Neural cell (in vitro differentiated cells): ENCODE data around the gene SLAIN1. TPM values are rescaled to one million over a fixed set of nuclear protein-coding genes. Genes with fewer than 3 reads are reported as not detected.

Source experiments
- H2AFZ ChIP-seq: fragments of 200-600, 300-800 bp; sonication (generic), shearing (Covaris generic); 2 replicates; pipeline ENCODE4 v1.6.0; 2014; ENCODE audit warnings: low read depth, mild to moderate bottlenecking, antibody characterized with exemption, low read length, moderate library complexity
- H3F3A ChIP-seq: fragments of 200-600 bp; shearing (Covaris generic); 2 replicates; pipeline ENCODE4 v1.6.1; 2016; ENCODE audit warnings: mild to moderate bottlenecking, moderate library complexity, mixed read lengths, antibody characterized with exemption, low read length; ENCODE audit not compliant: insufficient read depth, poor library complexity, severe bottlenecking
- H3K27ac ChIP-seq: fragments of 200-600, 300-800 bp; sonication (generic), shearing (Covaris generic); 2 replicates; pipeline ENCODE4 v1.5.1; 2014; ENCODE audit warnings: mild to moderate bottlenecking, low read length, moderate library complexity
- H3K27me3 ChIP-seq: fragments of 300-800, 200-600 bp; sonication (generic), shearing (Covaris generic); 2 replicates; pipeline ENCODE4 v1.6.0; 2014; ENCODE audit warnings: mild to moderate bottlenecking, low read depth, low read length, moderate library complexity; ENCODE audit not compliant: insufficient read depth
- H3K36me3 ChIP-seq: fragments of 300-800, 200-600 bp; sonication (generic), shearing (Covaris generic); 2 replicates; pipeline ENCODE4 v1.5.1; 2014; ENCODE audit warnings: mild to moderate bottlenecking, antibody characterized with exemption, low read length, moderate library complexity; ENCODE audit not compliant: insufficient read depth
- H3K4me2 ChIP-seq: fragments of 300-800, 200-600 bp; sonication (generic), shearing (Covaris generic); 2 replicates; pipeline ENCODE4 v1.6.0; 2014; ENCODE audit warnings: mild to moderate bottlenecking, low read length
- H3K4me3 ChIP-seq: fragments of 300-800, 200-600 bp; sonication (generic), shearing (Covaris generic); 2 replicates; pipeline ENCODE4 v1.5.1; 2014; ENCODE audit warnings: mild to moderate bottlenecking, low read length, moderate library complexity
- H3K79me2 ChIP-seq: fragments of 200-600 bp; shearing (Covaris generic); replicated peaks from 2 replicates; pipeline ENCODE4 v1.6.0; 2014; ENCODE audit warnings: mild to moderate bottlenecking, low read length, moderate library complexity; ENCODE audit not compliant: insufficient read depth
- H3K9ac ChIP-seq: fragments of 300-800, 200-600 bp; sonication (generic), shearing (Covaris generic); 2 replicates; pipeline ENCODE4 v1.6.1; 2016; ENCODE audit warnings: mild to moderate bottlenecking, low read length, mixed read lengths
- H3K9me2 ChIP-seq: fragments of 200-600 bp; shearing (Covaris generic); 2 replicates; pipeline ENCODE4 v1.6.1; 2016; ENCODE audit warnings: mild to moderate bottlenecking, low read length, mixed read lengths; ENCODE audit not compliant: insufficient read depth
- H3K9me3 ChIP-seq: fragments of 200-600, 300-800 bp; sonication (generic), shearing (Covaris generic); 2 replicates; pipeline ENCODE4 v1.6.1; 2016; ENCODE audit warnings: mild to moderate bottlenecking, mixed run types, low read length, moderate library complexity, mixed read lengths
- H4K20me1 ChIP-seq: fragments of 200-600 bp; shearing (Covaris generic); 2 replicates; pipeline ENCODE4 v1.6.1; 2016; ENCODE audit warnings: mild to moderate bottlenecking, mixed run types; ENCODE audit not compliant: insufficient read depth
- EP300 ChIP-seq: fragments of 450-650 bp; conservative IDR thresholded peaks from 2 replicates; pipeline ENCODE4 v1.6.1; 2014; ENCODE audit warnings: antibody characterized with exemption, mild to moderate bottlenecking, moderate library complexity; ENCODE audit not compliant: poor library complexity, severe bottlenecking
- EZH2 ChIP-seq: fragments of 200-600, 300-800 bp; shearing (Covaris generic), sonication (generic); IDR thresholded peaks from 2 replicates; pipeline ENCODE4 v1.6.1; 2014; ENCODE audit warnings: antibody characterized with exemption, low read length, borderline replicate concordance, mild to moderate bottlenecking; ENCODE audit not compliant: insufficient read depth, poor library complexity, severe bottlenecking
- MXI1 ChIP-seq: fragments of 450-650 bp; conservative IDR thresholded peaks from 2 replicates; pipeline ENCODE4 v1.6.1; 2014; ENCODE audit warnings: antibody characterized with exemption, mild to moderate bottlenecking; ENCODE audit not compliant: poor library complexity, severe bottlenecking
- POLR2AphosphoS5 ChIP-seq: IDR thresholded peaks from 2 replicates; pipeline ENCODE4 v1.6.1; 2012
- RAD21 ChIP-seq: fragments of 450-650 bp; conservative IDR thresholded peaks from 2 replicates; pipeline ENCODE4 v1.6.1; 2014; ENCODE audit warnings: antibody characterized with exemption, mild to moderate bottlenecking, moderate library complexity
- SMC3 ChIP-seq: fragments of 450-650 bp; conservative IDR thresholded peaks from 2 replicates; pipeline ENCODE4 v1.6.1; 2014; ENCODE audit warnings: antibody characterized with exemption, mild to moderate bottlenecking, moderate library complexity; ENCODE audit not compliant: poor library complexity
- TAF1 ChIP-seq: IDR thresholded peaks from 2 replicates; pipeline ENCODE4 v1.6.1; 2012; ENCODE audit warnings: low read depth
- polyA plus RNA-seq: library from polyadenylated mRNA; depleted of rRNA; stranded (reverse); fragments of >200 nt; gene quantifications from 2 replicates; pipeline ENCODE4 v1.2.3, GENCODE V29; 2014
- TF ChIP-seq, protein P1 (sequence below): IDR thresholded peaks from 2 replicates; pipeline ENCODE4 v1.6.1; 2012; ENCODE audit warnings: borderline replicate concordance
- TF ChIP-seq, protein P2 (sequence below): fragments of 450-650 bp; IDR thresholded peaks from 2 replicates; pipeline ENCODE4 v1.5.1; 2014; ENCODE audit warnings: antibody characterized with exemption, mild to moderate bottlenecking, moderate library complexity; ENCODE audit not compliant: poor library complexity, severe bottlenecking

SLAIN1 gene
- polyA plus RNA-seq, 1 donor from 2014 or later, result 155 TPM

DNA sequence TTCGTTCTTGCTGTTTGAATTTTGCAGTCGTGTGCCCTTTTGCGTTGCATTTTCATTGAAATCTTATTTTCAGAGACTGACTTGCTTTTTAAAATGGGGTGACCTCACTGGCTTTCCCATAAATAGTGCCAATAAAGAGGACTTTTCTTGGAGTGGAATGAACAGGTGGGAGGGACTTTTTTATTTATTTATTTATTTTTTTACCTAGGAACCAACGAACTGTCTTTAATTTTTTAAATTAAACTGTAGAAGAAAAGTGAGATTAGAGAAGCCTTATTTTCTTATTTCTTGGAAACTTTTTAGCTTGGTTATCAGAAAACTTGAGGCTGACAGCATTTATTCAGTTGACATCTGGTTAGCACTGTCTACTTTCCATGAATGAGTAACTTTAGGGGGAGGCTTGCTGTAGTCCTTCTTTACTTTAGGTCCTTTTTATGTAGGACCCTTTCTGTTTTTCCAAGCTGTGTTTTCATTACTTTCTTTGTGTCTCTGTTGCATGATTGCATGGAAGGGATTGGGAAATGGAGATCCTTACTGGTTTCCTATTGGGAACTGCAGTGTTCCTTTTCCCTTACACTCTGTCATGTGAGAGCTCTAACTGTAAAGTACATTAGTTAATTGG lies 1.7 kb downstream of the SLAIN1 start:
- Histone ChIP-seq H3K27ac (peak overlapping the region; percentile 69), H2AFZ (no peak overlapping the region), H4K20me1 (peaks cover 15% of the 10 kb centered on the region), H3K4me2 (peak overlapping the region; percentile 87), H3K36me3 (no peaks in the 10 kb centered on the region), H3K9ac (peak overlapping the region; percentile 81), H3K9me3 (no peaks in the 10 kb centered on the region), H3F3A (no peaks in the 10 kb centered on the region), H3K79me2 (peaks cover 49% of the 10 kb centered on the region), H3K9me2 (no peaks in the 10 kb centered on the region), H3K4me3 (peak overlapping the region; percentile 88), H3K27me3 (no peaks in the 10 kb centered on the region)
- no peak for TF ChIP-seq RAD21
- TF ChIP-seq SMC3, result no peak
- TF ChIP-seq POLR2AphosphoS5, result no peak
- TF ChIP-seq, protein P1, sequence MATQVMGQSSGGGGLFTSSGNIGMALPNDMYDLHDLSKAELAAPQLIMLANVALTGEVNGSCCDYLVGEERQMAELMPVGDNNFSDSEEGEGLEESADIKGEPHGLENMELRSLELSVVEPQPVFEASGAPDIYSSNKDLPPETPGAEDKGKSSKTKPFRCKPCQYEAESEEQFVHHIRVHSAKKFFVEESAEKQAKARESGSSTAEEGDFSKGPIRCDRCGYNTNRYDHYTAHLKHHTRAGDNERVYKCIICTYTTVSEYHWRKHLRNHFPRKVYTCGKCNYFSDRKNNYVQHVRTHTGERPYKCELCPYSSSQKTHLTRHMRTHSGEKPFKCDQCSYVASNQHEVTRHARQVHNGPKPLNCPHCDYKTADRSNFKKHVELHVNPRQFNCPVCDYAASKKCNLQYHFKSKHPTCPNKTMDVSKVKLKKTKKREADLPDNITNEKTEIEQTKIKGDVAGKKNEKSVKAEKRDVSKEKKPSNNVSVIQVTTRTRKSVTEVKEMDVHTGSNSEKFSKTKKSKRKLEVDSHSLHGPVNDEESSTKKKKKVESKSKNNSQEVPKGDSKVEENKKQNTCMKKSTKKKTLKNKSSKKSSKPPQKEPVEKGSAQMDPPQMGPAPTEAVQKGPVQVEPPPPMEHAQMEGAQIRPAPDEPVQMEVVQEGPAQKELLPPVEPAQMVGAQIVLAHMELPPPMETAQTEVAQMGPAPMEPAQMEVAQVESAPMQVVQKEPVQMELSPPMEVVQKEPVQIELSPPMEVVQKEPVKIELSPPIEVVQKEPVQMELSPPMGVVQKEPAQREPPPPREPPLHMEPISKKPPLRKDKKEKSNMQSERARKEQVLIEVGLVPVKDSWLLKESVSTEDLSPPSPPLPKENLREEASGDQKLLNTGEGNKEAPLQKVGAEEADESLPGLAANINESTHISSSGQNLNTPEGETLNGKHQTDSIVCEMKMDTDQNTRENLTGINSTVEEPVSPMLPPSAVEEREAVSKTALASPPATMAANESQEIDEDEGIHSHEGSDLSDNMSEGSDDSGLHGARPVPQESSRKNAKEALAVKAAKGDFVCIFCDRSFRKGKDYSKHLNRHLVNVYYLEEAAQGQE, result no peak
- no peak for TF ChIP-seq MXI1
- no peak for TF ChIP-seq EZH2
- TF ChIP-seq TAF1, result no peak
- TF ChIP-seq, protein P2, sequence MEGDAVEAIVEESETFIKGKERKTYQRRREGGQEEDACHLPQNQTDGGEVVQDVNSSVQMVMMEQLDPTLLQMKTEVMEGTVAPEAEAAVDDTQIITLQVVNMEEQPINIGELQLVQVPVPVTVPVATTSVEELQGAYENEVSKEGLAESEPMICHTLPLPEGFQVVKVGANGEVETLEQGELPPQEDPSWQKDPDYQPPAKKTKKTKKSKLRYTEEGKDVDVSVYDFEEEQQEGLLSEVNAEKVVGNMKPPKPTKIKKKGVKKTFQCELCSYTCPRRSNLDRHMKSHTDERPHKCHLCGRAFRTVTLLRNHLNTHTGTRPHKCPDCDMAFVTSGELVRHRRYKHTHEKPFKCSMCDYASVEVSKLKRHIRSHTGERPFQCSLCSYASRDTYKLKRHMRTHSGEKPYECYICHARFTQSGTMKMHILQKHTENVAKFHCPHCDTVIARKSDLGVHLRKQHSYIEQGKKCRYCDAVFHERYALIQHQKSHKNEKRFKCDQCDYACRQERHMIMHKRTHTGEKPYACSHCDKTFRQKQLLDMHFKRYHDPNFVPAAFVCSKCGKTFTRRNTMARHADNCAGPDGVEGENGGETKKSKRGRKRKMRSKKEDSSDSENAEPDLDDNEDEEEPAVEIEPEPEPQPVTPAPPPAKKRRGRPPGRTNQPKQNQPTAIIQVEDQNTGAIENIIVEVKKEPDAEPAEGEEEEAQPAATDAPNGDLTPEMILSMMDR, result no peak
- TF ChIP-seq EP300, result no peak

DNA sequence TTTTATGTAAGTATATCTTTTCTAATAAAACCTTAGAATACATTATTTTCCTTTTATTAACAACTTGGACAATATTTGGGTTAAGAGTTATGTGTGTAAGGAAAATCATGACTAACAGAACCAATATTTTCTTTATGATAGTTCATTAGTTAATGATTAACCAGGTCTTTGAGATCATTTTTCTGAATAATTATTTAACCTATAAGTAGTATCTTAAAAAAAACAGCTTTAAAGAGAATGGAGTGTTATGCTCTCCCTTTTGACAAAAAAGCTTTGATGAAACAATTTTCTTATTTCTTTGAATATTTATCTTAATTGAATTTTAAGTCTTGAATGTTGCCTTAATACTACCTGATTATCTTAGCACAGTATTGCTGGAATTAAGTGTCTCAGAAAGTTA lies 3.8 kb downstream of the SLAIN1 start:
- H3K4me3 ChIP-seq, result peak overlapping the region; percentile 88
- TF ChIP-seq TAF1, result no peak
- TF ChIP-seq MXI1, result no peak
- TF ChIP-seq, protein P1, result no peak
- no peak for TF ChIP-seq SMC3
- no peak for TF ChIP-seq POLR2AphosphoS5
- TF ChIP-seq, protein P2, result no peak
- TF ChIP-seq EP300, result no peak
- no peak for TF ChIP-seq EZH2
- TF ChIP-seq RAD21, result no peak
- H3K9me3 ChIP-seq, result no peaks in the 10 kb centered on the region
- H2AFZ ChIP-seq, result no peak overlapping the region
- H3K27ac ChIP-seq, result no peak overlapping the region
- H4K20me1 ChIP-seq, result peaks cover 15% of the 10 kb centered on the region
- H3K36me3 ChIP-seq, result peaks cover under 1% of the 10 kb centered on the region
- no peak overlapping the region for H3K9ac ChIP-seq
- no peaks in the 10 kb centered on the region for H3K27me3 ChIP-seq
- H3K9me2 ChIP-seq, result no peaks in the 10 kb centered on the region
- H3K79me2 ChIP-seq, result peaks cover 62% of the 10 kb centered on the region
- H3F3A ChIP-seq, result no peaks in the 10 kb centered on the region
- peak overlapping the region; percentile 87 for H3K4me2 ChIP-seq
